Gastroesophageal sphincter (tissue), 3 donors: ENCODE results near the gene LGALS9.

Source experiments
- CTCF ChIP-seq, 4 experiments: fragments of 200-600 bp in 2 of 4; fragments of 450-650 bp in 2 of 4; sonication (generic) in 1 of 4; IDR thresholded peaks; one replicate each; pipeline ENCODE4 v1.5.1; 2017 to 2019; ENCODE audit warnings: antibody characterized with exemption in 4 of 4, mild to moderate bottlenecking in 2 of 4, moderate library complexity in 2 of 4
- EP300 ChIP-seq: sonication (generic); formaldehyde crosslinking; IDR thresholded peaks from one replicate; pipeline ENCODE4 v1.6.1; 2017; ENCODE audit warnings: antibody characterized with exemption, mild to moderate bottlenecking
- POLR2AphosphoS5 ChIP-seq: sonication (generic); formaldehyde crosslinking; IDR thresholded peaks from one replicate; pipeline ENCODE4 v1.6.1; 2017; ENCODE audit warnings: antibody characterized with exemption

GRCh38 chr17:27670791-27671590, 40.0 kb downstream of the LGALS9 start:
- TF ChIP-seq CTCF (IDR thresholded peaks at IDR 0.05) = no peak
- TF ChIP-seq EP300 = no peak
- TF ChIP-seq POLR2AphosphoS5 = no peak
